Activated CD8-positive, alpha-beta memory T cell treated with anti-CD3 and anti-CD28 coated beads for 24 hours (primary cell): ENCODE data around the gene MEGF9.

Experiments used
- DNase-seq: peaks from one replicate; pipeline ENCODE4 v3.0.0-alpha.2; 2020

The MEGF9 gene

GRCh38 chr9:120702075-120702474 lies 12.2 kb downstream of the MEGF9 start:
- DNase-seq = no peak

GRCh38 chr9:120701248-120701647 lies 13.0 kb downstream of the MEGF9 start:
- DNase-seq = no peak

GRCh38 chr9:120698766-120699165 lies 15.5 kb downstream of the MEGF9 start:
- DNase-seq = no peak

- no peak for DNase-seq
Measured at GRCh38 chr9:120697448-120697847, 16.8 kb downstream of the MEGF9 start.

GRCh38 chr9:120696551-120697230 lies 17.6 kb downstream of the MEGF9 start:
- no peak for DNase-seq

GRCh38 chr9:120694559-120694958 lies 19.7 kb downstream of the MEGF9 start:
- no peak for DNase-seq

- no peak for DNase-seq
Measured at GRCh38 chr9:120693700-120694008, 20.6 kb downstream of the MEGF9 start.

- DNase-seq = no peak
Measured at GRCh38 chr9:120692901-120693699, 21.2 kb downstream of the MEGF9 start.

GRCh38 chr9:120690372-120690771 lies 23.9 kb downstream of the MEGF9 start:
- no peak for DNase-seq

GRCh38 chr9:120689860-120690259 lies 24.4 kb downstream of the MEGF9 start:
- DNase-seq = no peak

- DNase-seq = no peak
Measured at GRCh38 chr9:120688758-120689157, 25.5 kb downstream of the MEGF9 start.

- DNase-seq = no peak
Measured at GRCh38 chr9:120683150-120683549, 31.1 kb downstream of the MEGF9 start.

GRCh38 chr9:120681121-120681520 lies 33.1 kb downstream of the MEGF9 start:
- no peak for DNase-seq

GRCh38 chr9:120680579-120680978 lies 33.7 kb downstream of the MEGF9 start:
- no peak for DNase-seq

- no peak for DNase-seq
Measured at GRCh38 chr9:120680161-120680560, 34.1 kb downstream of the MEGF9 start.

GRCh38 chr9:120677965-120678364 lies 36.3 kb downstream of the MEGF9 start:
- no peak for DNase-seq

GRCh38 chr9:120676767-120677402 lies 37.4 kb downstream of the MEGF9 start:
- no peak for DNase-seq

GRCh38 chr9:120668399-120668798 lies 45.9 kb downstream of the MEGF9 start:
- no peak for DNase-seq

- DNase-seq = no peak
Measured at GRCh38 chr9:120663950-120664349, 50.3 kb downstream of the MEGF9 start.

GRCh38 chr9:120663380-120663779 lies 50.9 kb downstream of the MEGF9 start:
- no peak for DNase-seq

GRCh38 chr9:120662513-120662912 lies 51.8 kb downstream of the MEGF9 start:
- DNase-seq = no peak

- no peak for DNase-seq
Measured at GRCh38 chr9:120659676-120660075, 54.6 kb downstream of the MEGF9 start.

GRCh38 chr9:120659209-120659608 lies 55.1 kb downstream of the MEGF9 start:
- no peak for DNase-seq

GRCh38 chr9:120655005-120655622 lies 59.2 kb downstream of the MEGF9 start:
- DNase-seq = no peak
